ENCODE data around the gene SMKR1. TPM values are rescaled to one million over a fixed set of nuclear protein-coding genes. Genes with fewer than 3 reads are reported as not detected.

SMKR1 gene
- total RNA-seq, 3 donors from 2014 or later (not counting 1 experiment from before 2014, with no cell fraction given) = 4.9 to 9.7 (median 8.4) TPM

DNA sequence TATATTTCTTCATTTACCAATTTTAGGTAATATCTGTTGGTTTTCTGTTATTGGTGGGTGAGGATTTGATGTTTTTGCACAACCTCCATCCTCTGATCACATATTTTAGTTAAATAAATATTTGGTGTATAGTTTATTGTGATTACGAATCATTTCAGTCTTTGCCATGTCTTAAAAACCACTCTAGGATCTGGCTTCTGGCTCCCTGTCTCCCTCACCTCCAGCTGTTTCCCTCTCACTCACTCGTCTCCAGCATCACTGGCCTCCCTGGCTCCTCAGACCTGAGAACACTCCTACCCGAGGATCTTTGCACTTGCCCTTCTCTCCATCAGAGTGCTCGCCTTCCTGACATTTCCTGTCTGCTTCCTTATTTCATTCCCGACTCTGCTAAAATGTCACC is 58.5 kb downstream of the SMKR1 start:
- H3K27ac Mint-ChIP-seq = no peak overlapping the region
- Histone ChIP-seq H3K4me1 (ENCODE audit: control insufficient read depth, insufficient read depth, low read length) (no peaks in the 10 kb centered on the region), H3K4me3 (ENCODE audit: low read length) (no peak overlapping the region), H3K27me3 (ENCODE audit: control insufficient read depth, insufficient read depth, low read length) (no peaks in the 10 kb centered on the region), H3K9me3 (ENCODE audit: control insufficient read depth, insufficient read depth, low read length) (no peaks in the 10 kb centered on the region), H3K36me3 (ENCODE audit: control insufficient read depth, insufficient read depth, low read length) (no peaks in the 10 kb centered on the region), H3K27ac (ENCODE audit: low read length) (no peak overlapping the region)
- H3K4me3 Mint-ChIP-seq = no peak overlapping the region
- peaks cover 0 to 10% of the 10 kb centered on the region in 2 donors for H3K4me1 Mint-ChIP-seq
- DNase-seq (no peak), ATAC-seq (no peak)
- TF ChIP-seq, protein P1, sequence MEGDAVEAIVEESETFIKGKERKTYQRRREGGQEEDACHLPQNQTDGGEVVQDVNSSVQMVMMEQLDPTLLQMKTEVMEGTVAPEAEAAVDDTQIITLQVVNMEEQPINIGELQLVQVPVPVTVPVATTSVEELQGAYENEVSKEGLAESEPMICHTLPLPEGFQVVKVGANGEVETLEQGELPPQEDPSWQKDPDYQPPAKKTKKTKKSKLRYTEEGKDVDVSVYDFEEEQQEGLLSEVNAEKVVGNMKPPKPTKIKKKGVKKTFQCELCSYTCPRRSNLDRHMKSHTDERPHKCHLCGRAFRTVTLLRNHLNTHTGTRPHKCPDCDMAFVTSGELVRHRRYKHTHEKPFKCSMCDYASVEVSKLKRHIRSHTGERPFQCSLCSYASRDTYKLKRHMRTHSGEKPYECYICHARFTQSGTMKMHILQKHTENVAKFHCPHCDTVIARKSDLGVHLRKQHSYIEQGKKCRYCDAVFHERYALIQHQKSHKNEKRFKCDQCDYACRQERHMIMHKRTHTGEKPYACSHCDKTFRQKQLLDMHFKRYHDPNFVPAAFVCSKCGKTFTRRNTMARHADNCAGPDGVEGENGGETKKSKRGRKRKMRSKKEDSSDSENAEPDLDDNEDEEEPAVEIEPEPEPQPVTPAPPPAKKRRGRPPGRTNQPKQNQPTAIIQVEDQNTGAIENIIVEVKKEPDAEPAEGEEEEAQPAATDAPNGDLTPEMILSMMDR (IDR thresholded peaks at IDR 0.05) = no peak
- no peaks in the 10 kb centered on the region for H3K9me3 Mint-ChIP-seq
- H3K27me3 Mint-ChIP-seq (ENCODE audit: low read depth in 2 of 2) = peaks cover 0 to 2% of the 10 kb centered on the region in 2 donors
- no peaks in the 10 kb centered on the region for H3K36me3 Mint-ChIP-seq
- WGBS (ENCODE audit: insufficient coverage) = 66% methylated on average over 4 of the region's 5 CpGs
- intact Hi-C loops (cut with micrococcal nuclease) = no loop called here

GRCh38 chr7:129561677-129562359 is 59.5 kb downstream of the SMKR1 start:
- no peaks in the 10 kb centered on the region for H3K9me3 Mint-ChIP-seq
- H3K4me3 ChIP-seq (ENCODE audit: low read length) = no peak overlapping the region
- no peaks in the 10 kb centered on the region for H3K27me3 ChIP-seq (ENCODE audit: control insufficient read depth, insufficient read depth, low read length)
- H3K27ac Mint-ChIP-seq = no peak overlapping the region
- intact Hi-C loops (cut with micrococcal nuclease) = no loop called here
- DNase-seq (no peak), ATAC-seq (no peak)
- no peaks in the 10 kb centered on the region for H3K36me3 Mint-ChIP-seq
- no peaks in the 10 kb centered on the region for H3K4me1 ChIP-seq (ENCODE audit: control insufficient read depth, insufficient read depth, low read length)
- no peaks in the 10 kb centered on the region for H3K36me3 ChIP-seq (ENCODE audit: control insufficient read depth, insufficient read depth, low read length)
- H3K27me3 Mint-ChIP-seq (ENCODE audit: low read depth in 2 of 2) = peaks cover 0 to 2% of the 10 kb centered on the region in 2 donors
- no peaks in the 10 kb centered on the region for H3K9me3 ChIP-seq (ENCODE audit: control insufficient read depth, insufficient read depth, low read length)
- peaks cover 0 to 10% of the 10 kb centered on the region in 2 donors for H3K4me1 Mint-ChIP-seq
- no peak overlapping the region for H3K4me3 Mint-ChIP-seq
- 90% methylated on average over 12 of the region's 12 CpGs for WGBS (ENCODE audit: insufficient coverage)
- H3K27ac ChIP-seq (ENCODE audit: low read length) = no peak overlapping the region
- TF ChIP-seq, protein P1 (IDR thresholded peaks at IDR 0.05) = no peak

Other genes with a start within 250 kb of the SMKR1 start
- 1 to 10 TPM; 1.7 to 2.3 (median 2.1) TPM for gene STRIP2, start 68.1 kb upstream of the SMKR1 start, total RNA-seq
- gene NRF1, start 109.2 kb downstream of the SMKR1 start, total RNA-seq = 10 to 100 TPM; 39.8 to 43.5 (median 40.1) TPM